Right kidney (tissue), 1 donor: ENCODE data around the gene DACT3.
A peak's percentile ranks its signal among the peaks of the same experiment; 100 is the strongest.

Experiments
- DNase-seq: peaks from one replicate; pipeline ENCODE4 v3.0.0-alpha.2; 2016

The DACT3 gene

GRCh38 chr19:46670813-46671212 is 9.8 kb upstream of the DACT3 start:
- DNase-seq, result no peak

DNA sequence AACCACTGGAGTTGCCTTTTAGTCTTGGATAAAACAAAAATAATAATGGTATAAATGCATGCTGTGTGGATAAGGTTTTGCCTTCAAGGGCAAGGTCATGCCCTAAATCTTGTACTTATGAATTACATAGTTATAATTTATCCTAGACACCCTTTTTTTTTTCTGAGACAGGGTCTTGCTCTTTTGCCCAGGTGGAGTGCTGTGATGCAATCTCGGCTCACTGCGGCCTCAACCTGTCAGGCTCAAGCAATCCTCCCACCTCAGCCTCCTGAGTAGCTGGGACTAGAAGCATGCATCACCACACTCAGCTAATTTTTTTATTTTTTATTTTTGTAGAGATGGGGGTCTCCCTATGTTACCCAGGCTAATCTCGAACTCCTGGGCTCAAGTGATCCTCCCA is 7.7 kb upstream of the DACT3 start:
- no peak for DNase-seq

DNA sequence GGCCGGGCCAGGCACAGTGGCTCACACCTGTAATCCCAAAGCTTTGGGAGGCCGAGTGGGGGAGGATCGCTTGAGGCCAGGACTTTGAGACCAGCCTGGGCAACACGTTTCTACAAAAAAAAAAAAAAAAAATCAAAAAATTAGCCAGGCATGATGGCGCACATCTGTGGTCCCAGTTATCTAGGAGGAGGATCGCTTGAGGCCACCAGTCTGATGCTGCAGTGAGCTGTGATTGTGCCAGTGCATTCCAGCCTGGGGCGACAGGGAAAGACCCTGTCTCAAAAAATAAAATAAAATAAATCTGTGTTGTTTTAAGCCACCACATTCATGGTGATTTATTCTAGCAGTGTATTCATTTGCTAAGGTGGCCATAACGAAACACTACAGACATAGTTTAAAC is 4.1 kb upstream of the DACT3 start:
- no peak for DNase-seq

DNA sequence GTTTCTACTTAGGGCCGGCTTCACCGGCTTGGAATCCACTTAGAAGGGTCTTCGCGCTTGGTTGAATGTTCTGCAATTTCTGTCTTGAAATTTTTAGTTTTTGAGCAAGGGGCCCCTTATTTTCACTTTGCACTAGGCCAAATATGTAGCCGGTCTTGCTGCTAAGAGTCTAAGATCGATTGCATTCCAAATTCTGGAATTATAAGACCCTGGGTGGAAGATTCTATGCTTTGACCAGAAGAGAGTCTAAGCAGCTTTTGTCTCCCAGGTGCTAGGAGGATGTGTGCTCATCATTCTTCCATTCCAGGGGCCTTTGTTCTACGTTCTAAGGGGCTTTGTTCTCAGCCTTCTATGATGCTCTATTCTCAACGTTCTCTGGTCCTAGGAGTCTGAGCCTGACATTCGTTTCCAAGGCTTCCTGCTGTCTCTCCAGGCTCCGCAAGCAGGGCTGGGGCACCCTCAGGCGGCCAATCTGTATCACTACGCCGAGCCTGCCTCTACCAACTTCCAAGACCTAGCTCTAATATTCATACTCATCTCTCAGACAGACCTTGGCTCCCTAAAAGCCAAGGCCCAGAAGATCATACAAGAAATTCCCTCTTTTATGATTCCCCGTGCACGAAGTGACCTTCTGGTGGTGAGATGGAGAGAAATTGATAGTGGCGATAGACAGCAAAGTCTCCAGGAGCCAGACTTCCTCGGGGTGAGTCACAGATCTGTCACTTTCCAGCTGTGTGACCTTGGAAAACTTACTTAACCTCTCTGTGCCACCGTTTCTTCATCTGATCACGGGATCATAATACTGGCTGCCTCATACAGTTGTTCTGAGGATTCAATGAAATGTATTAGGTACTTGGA is 982 bp upstream of the DACT3 start:
- peak; percentile 57 for DNase-seq

- peak; percentile 80 for DNase-seq
Measured at GRCh38 chr19:46660551-46661019, 397 bp downstream of the DACT3 start.

GRCh38 chr19:46660008-46660517 is 919 bp downstream of the DACT3 start:
- DNase-seq, result no peak

GRCh38 chr19:46659151-46660007 is 1.6 kb downstream of the DACT3 start:
- peak; percentile 77 for DNase-seq

- no peak for DNase-seq
Measured at GRCh38 chr19:46656541-46656940, 4.4 kb downstream of the DACT3 start.

GRCh38 chr19:46654621-46655152 is 6.3 kb downstream of the DACT3 start:
- no peak for DNase-seq

- no peak for DNase-seq
Measured at GRCh38 chr19:46650445-46650844, 10.5 kb downstream of the DACT3 start.

GRCh38 chr19:46648961-46649960 is 11.7 kb downstream of the DACT3 start:
- DNase-seq, result no peak

DNA sequence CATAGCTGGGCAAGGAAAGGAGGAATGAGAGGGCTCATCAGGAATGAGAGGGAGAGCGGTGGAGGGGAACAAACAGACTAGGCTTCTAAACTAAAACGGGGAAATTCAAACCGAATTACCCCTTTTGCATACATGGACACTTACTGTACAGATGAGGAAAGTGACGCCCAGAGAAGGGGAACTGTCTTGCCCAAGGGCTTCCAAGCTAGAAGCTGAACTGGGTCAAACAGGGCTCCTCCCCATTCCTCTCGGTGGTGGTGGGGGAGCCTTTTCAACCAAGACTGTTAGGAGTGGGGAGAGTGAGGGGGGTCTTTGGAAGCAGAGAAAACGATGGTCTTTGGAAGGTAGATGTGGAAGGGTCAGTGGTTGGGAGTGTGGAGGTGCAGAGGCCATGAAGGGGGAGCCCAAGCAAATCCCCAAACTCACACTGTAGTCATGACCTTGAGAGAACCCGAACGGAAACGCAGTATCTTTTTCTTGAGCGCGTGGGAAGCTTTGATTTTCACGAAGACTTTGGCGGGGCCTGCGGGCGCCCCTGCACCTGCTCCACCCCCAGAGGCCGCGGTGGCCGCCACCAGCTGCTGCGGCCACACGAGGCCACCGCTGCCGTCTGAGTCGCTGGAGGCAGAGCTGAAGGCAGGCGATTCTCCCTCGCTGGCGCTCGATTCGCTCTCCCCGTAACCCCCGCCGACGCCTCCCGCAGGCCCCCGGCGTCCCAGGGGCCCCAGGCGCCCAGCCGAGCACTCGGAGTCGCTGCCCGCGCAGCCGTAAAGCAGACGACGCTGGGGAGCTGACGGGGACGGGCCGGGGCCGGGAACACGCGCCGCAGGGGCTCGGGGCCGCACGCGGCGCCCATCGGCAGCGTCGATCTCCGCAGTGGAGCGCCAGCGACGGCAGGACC is 12.7 kb downstream of the DACT3 start:
- no peak for DNase-seq

DNA sequence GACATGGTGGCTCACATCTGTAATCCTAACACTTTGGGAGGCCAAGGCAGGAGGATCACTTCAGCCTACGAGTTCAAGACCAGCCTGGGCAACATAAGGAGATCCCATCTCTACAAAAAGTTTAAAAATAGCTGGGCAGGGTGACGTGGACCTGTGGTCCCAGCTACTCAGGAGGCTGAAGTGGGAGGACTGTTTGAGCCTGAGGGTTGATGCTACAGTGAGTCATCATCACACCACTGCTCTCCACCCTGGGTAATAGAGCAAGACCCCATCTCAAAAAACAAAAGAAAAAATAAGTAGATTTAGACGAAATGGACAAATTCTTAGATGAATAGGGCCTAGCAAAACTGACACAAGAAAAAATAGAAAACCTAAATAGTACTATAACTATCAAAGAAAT is 14.6 kb downstream of the DACT3 start:
- DNase-seq, result no peak

DNA sequence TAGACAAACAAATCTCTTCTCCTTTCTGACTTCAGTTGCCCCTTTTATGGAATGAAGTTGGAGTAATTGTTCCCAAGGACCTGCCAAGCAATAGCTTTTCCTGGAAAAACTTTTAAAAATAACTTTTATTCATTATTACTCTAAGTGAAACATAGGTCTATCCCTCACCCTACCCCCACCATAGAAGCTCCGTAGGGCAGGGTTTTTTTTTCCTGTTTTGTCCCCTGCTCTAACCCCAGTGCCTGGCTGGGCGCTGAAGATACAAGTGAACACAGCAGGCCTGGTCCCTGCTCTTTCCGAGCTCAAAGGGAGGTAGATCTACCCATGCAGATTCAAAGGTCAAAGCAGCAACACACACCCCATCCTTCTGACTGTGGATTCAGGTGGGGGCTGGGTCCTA is 16.3 kb downstream of the DACT3 start:
- DNase-seq, result no peak

- DNase-seq, result no peak
Measured at GRCh38 chr19:46640656-46641055, 20.3 kb downstream of the DACT3 start.

- peak; percentile 91 for DNase-seq
Measured at GRCh38 chr19:46639358-46640182, 21.4 kb downstream of the DACT3 start.

GRCh38 chr19:46637224-46637623 is 23.8 kb downstream of the DACT3 start:
- no peak for DNase-seq

DNA sequence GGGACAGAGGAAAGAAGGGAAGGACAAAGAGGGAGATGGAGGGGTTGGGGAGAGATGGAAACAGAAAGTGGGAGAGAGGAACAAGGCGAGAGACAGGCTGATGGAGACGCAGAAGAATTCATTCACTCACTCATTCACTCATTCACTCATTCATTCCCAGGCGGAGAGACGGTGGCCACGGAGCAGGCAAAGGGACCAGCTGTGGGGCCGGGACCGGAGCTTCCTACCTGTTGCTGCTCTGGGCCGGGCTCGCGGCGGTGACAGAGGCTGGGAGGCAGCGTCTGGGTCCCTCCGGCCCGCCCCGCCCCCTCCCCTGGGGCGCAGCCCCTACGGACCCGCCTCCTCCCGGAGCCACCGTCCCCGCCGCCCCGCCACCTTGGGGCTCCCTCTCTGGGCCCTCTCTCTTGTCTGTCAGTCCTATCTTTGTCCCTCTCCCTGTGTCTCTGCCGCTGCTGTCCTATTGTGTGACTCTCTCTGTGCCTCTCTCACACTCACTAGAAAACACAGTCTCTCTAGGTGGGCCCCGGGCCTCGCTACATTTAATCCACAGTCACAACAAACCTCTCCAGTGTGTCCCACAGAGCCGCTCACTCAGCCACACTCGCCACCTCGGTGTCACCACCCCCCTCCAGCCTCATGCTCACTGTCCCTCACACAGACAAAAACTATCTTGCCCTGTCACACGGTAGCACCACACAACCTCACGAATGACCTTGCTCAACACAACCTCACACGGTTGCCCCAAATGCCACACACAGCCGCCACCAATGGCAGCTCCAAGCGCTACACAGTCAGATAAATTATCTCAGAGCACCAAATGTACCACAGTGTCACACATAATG is 24.8 kb downstream of the DACT3 start, which contains the start of gene GNG8:
GNG8 (minus strand) TSS at position 283 of the 842 bp plus-strand sequence. CDS start 1,520 bp downstream, outside the sequence.
- DNase-seq, result no peak
